Neural progenitor cell (in vitro differentiated cells): ENCODE data around the gene TBC1D9B. TPM values are rescaled to one million over a fixed set of nuclear protein-coding genes. Genes with fewer than 3 reads are reported as not detected.

ENCODE experiments used
- DNase-seq: peaks from one replicate; pipeline ENCODE4 v3.0.0-alpha.2; 2016; ENCODE audit warnings: low spot score
- H2AFZ ChIP-seq: fragments of 200-600 bp; sonication (generic); replicated peaks from 2 replicates; pipeline ENCODE4 v1.6.1; 2016; ENCODE audit warnings: antibody characterized with exemption
- H3F3A ChIP-seq: fragments of 200-600 bp; sonication (generic); 2 replicates; pipeline ENCODE4 v1.6.1; 2016; ENCODE audit warnings: antibody characterized with exemption, low read depth
- H3K27ac ChIP-seq: fragments of 200-600 bp; sonication (generic); 2 replicates; pipeline ENCODE4 v1.5.1; 2016; ENCODE audit warnings: mild to moderate bottlenecking
- H3K27me3 ChIP-seq: fragments of 200-600 bp; sonication (generic); 2 replicates; pipeline ENCODE4 v1.6.1; 2016; ENCODE audit warnings: mild to moderate bottlenecking, moderate library complexity
- H3K36me3 ChIP-seq: fragments of 200-600 bp; sonication (generic); 2 replicates; pipeline ENCODE4 v1.5.1; 2016
- H3K4me1 ChIP-seq: fragments of 200-600 bp; sonication (generic); 2 replicates; pipeline ENCODE4 v1.6.1; 2016; ENCODE audit warnings: mixed run types
- H3K4me2 ChIP-seq: fragments of 200-600 bp; sonication (generic); 2 replicates; pipeline ENCODE4 v1.6.1; 2016
- H3K4me3 ChIP-seq: fragments of 200-600 bp; sonication (generic); 2 replicates; pipeline ENCODE4 v1.5.1; 2016
- H3K79me2 ChIP-seq: fragments of 200-600 bp; sonication (generic); 2 replicates; pipeline ENCODE4 v1.6.1; 2016; ENCODE audit warnings: low read depth
- H3K9ac ChIP-seq: fragments of 200-600 bp; sonication (generic); 2 replicates; pipeline ENCODE4 v1.6.1; 2016
- H3K9me3 ChIP-seq: fragments of 200-600 bp; sonication (generic); 2 replicates; pipeline ENCODE4 v1.5.1; 2016; ENCODE audit warnings: low read depth
- H4K20me1 ChIP-seq: fragments of 200-600 bp; sonication (generic); 2 replicates; pipeline ENCODE4 v1.6.1; 2016; ENCODE audit warnings: low read depth
- H3K27ac Mint-ChIP-seq: 3 replicates; pipeline ENCODE4 v1.8.0; 2021; ENCODE audit warnings: mixed read lengths
- H3K27me3 Mint-ChIP-seq: 2 replicates; pipeline ENCODE4 v1.8.0; 2022; ENCODE audit warnings: low read depth, mild to moderate bottlenecking, inconsistent platforms, moderate library complexity, mixed read lengths; ENCODE audit not compliant: insufficient read depth
- H3K36me3 Mint-ChIP-seq: 3 replicates; pipeline ENCODE4 v1.8.0; 2021; ENCODE audit warnings: mixed read lengths
- H3K4me1 Mint-ChIP-seq: 3 replicates; pipeline ENCODE4 v1.8.0; 2021; ENCODE audit warnings: mixed read lengths
- H3K4me3 Mint-ChIP-seq: 3 replicates; pipeline ENCODE4 v1.8.0; 2021; ENCODE audit warnings: mild to moderate bottlenecking, moderate library complexity, mixed read lengths
- H3K9me3 Mint-ChIP-seq: 3 replicates; pipeline ENCODE4 v1.8.0; 2020; ENCODE audit warnings: mixed read lengths
- EZH2 ChIP-seq: fragments of 200-600 bp; sonication (generic); IDR thresholded peaks from 2 replicates; pipeline ENCODE4 v1.6.1; 2017; ENCODE audit warnings: antibody characterized with exemption, mild to moderate bottlenecking, moderate library complexity
- EZH2phosphoT487 ChIP-seq: fragments of 200-600 bp; sonication (generic); IDR thresholded peaks from 2 replicates; pipeline ENCODE4 v1.6.1; 2017; ENCODE audit warnings: antibody characterized with exemption
- total RNA-seq: library from RNA; depleted of rRNA; stranded (reverse); fragments of >200 nt; gene quantifications from 2 replicates; pipeline ENCODE4 v1.2.3, GENCODE V29; 2015; ENCODE audit warnings: low replicate concordance
- TF ChIP-seq, protein P1 (sequence below): fragments of 200-600 bp; sonication (generic); IDR thresholded peaks from 2 replicates; pipeline ENCODE4 v1.5.1; 2017; ENCODE audit warnings: antibody characterized with exemption, mild to moderate bottlenecking

TBC1D9B gene
- total RNA-seq, 1 donor from 2014 or later, result 26.7 TPM

DNA sequence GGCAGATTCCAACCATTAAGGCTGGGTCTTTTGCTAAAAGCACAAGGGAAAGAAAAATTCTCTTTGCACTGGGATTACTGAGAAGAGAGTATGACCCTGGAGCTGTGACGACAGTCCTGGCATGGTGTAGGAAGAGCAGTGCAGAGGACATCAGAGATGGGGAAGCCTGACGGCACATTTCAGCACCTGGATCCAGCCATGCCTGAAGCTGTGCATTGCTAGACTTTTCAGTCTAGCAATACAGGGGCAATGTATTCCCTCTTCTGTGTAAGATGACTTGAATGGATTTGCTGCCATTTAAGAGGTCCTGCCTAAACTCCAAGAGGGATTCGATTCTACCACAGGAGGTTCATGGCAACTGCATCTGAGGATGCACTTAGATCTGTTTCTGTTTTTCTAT lies 36.7 kb downstream of the TBC1D9B start:
- no peaks in the 10 kb centered on the region for H3K9me3 ChIP-seq
- Mint-ChIP-seq H3K27ac (peak overlapping the region; percentile 89), H3K27me3 (no peaks in the 10 kb centered on the region), H3K4me3 (no peak overlapping the region), H3K4me1 (peaks cover 6% of the 10 kb centered on the region), H3K9me3 (no peaks in the 10 kb centered on the region), H3K36me3 (peaks cover 14% of the 10 kb centered on the region)
- no peak for DNase-seq
- peaks cover 28% of the 10 kb centered on the region for H3F3A ChIP-seq
- no peaks in the 10 kb centered on the region for H3K79me2 ChIP-seq
- H3K27me3 ChIP-seq, result no peaks in the 10 kb centered on the region
- no peaks in the 10 kb centered on the region for H3K36me3 ChIP-seq
- peaks cover 20% of the 10 kb centered on the region for H3K4me1 ChIP-seq
- TF ChIP-seq EZH2, result no peak
- TF ChIP-seq, protein P1, sequence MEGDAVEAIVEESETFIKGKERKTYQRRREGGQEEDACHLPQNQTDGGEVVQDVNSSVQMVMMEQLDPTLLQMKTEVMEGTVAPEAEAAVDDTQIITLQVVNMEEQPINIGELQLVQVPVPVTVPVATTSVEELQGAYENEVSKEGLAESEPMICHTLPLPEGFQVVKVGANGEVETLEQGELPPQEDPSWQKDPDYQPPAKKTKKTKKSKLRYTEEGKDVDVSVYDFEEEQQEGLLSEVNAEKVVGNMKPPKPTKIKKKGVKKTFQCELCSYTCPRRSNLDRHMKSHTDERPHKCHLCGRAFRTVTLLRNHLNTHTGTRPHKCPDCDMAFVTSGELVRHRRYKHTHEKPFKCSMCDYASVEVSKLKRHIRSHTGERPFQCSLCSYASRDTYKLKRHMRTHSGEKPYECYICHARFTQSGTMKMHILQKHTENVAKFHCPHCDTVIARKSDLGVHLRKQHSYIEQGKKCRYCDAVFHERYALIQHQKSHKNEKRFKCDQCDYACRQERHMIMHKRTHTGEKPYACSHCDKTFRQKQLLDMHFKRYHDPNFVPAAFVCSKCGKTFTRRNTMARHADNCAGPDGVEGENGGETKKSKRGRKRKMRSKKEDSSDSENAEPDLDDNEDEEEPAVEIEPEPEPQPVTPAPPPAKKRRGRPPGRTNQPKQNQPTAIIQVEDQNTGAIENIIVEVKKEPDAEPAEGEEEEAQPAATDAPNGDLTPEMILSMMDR, result no peak
- no peak for TF ChIP-seq EZH2phosphoT487
- no peak overlapping the region for H3K4me3 ChIP-seq
- H2AFZ ChIP-seq, result no peak overlapping the region
- no peak overlapping the region for H3K9ac ChIP-seq
- H4K20me1 ChIP-seq, result peaks cover 4% of the 10 kb centered on the region
- no peak overlapping the region for H3K27ac ChIP-seq
- H3K4me2 ChIP-seq, result no peak overlapping the region

DNA sequence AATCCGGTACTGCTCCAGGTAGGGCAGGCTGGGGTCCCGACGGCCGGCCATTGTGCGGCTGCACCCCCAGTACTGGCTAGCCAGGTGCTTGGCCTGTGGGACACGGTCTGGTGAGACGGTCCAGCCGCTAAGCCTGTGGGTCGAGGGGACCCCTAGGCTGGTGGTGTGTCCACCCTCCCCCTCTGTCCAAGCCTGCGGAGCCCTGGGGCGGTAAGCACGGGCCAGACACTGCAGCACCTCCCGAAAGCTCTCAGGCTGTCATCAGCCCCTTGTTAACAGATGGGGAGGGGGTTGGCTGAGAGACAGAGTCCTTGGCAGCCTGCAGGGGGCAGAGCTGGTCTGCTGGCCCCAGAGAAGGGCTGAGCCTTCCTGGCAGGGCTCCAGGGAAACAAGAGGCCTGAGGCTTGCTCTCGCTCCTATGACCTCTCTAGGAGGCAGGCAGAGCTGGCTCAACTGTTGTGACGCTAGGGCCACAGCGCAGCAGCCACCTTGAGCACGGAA lies 37.2 kb downstream of the TBC1D9B start:
- Mint-ChIP-seq H3K4me3 (no peak overlapping the region), H3K9me3 (no peaks in the 10 kb centered on the region), H3K27ac (peak overlapping the region; percentile 89), H3K36me3 (peaks cover 13% of the 10 kb centered on the region), H3K27me3 (no peaks in the 10 kb centered on the region), H3K4me1 (peaks cover 6% of the 10 kb centered on the region)
- Histone ChIP-seq H3K27me3 (no peaks in the 10 kb centered on the region), H3K4me1 (peaks cover 20% of the 10 kb centered on the region), H3K27ac (peak overlapping the region; percentile 73), H3K9ac (no peak overlapping the region), H3K79me2 (no peaks in the 10 kb centered on the region), H3K9me3 (no peaks in the 10 kb centered on the region), H2AFZ (no peak overlapping the region), H3K36me3 (no peaks in the 10 kb centered on the region), H3F3A (peaks cover 28% of the 10 kb centered on the region), H3K4me3 (no peak overlapping the region), H3K4me2 (no peak overlapping the region), H4K20me1 (peaks cover 4% of the 10 kb centered on the region)
- TF ChIP-seq, protein P1, result peak; percentile 64
- no peak for TF ChIP-seq EZH2phosphoT487
- DNase-seq, result peak; percentile 79

GRCh38 chr5:179869641-179870402 lies 37.9 kb downstream of the TBC1D9B start:
- H3K36me3 Mint-ChIP-seq, result peaks cover 11% of the 10 kb centered on the region
- peak overlapping the region; percentile 73 for H3K27ac ChIP-seq
- peaks cover 6% of the 10 kb centered on the region for H3K4me1 Mint-ChIP-seq
- peaks cover 28% of the 10 kb centered on the region for H3F3A ChIP-seq
- no peak overlapping the region for H3K4me3 ChIP-seq
- no peaks in the 10 kb centered on the region for H3K27me3 Mint-ChIP-seq
- H3K9me3 ChIP-seq, result no peaks in the 10 kb centered on the region
- H2AFZ ChIP-seq, result no peak overlapping the region
- peak overlapping the region; percentile 35 for H3K4me2 ChIP-seq
- H3K27ac Mint-ChIP-seq, result peak overlapping the region; percentile 63
- TF ChIP-seq, protein P1, result no peak
- TF ChIP-seq EZH2phosphoT487, result no peak
- no peak for TF ChIP-seq EZH2
- H3K79me2 ChIP-seq, result no peaks in the 10 kb centered on the region
- DNase-seq, result peak; percentile 36
- peaks cover 4% of the 10 kb centered on the region for H4K20me1 ChIP-seq
- H3K9me3 Mint-ChIP-seq, result no peaks in the 10 kb centered on the region
- peaks cover 20% of the 10 kb centered on the region for H3K4me1 ChIP-seq
- no peaks in the 10 kb centered on the region for H3K36me3 ChIP-seq
- peak overlapping the region; percentile 11 for H3K9ac ChIP-seq
- no peak overlapping the region for H3K4me3 Mint-ChIP-seq
- H3K27me3 ChIP-seq, result no peaks in the 10 kb centered on the region
